Panc1 (cell line): ENCODE results near the gene FIBP. TPM values are rescaled to one million over a fixed set of nuclear protein-coding genes. Genes with fewer than 3 reads are reported as not detected.

ENCODE experiments used
- ATAC-seq: fragments of 200-7000 bp; cut with Tn5 transposase; 2 replicates; pipeline ENCODE4 v1.9.1; 2020; ENCODE audit warnings: mild to moderate bottlenecking, moderate library complexity
- BruUV-seq: library from RNA; stranded (reverse); fragments of 400-500 nt; replicated peaks from 2 replicates; lab custom pipeline; 2021; lab: Mats Ljungman, UMichigan
- CTCF ChIA-PET: fragments of 300-600 bp; sonication (Branson Sonifier 250); formaldehyde crosslinking; loops from one replicate; lab custom pipeline; 2022; ENCODE audit warnings: antibody characterized with exemption; lab: Charles Lee
- POLR2A ChIA-PET: fragments of 300-600 bp; sonication (Branson Sonifier 250); formaldehyde crosslinking; loops from one replicate; lab custom pipeline; 2022; ENCODE audit warnings: antibody characterized with exemption; lab: Charles Lee
- DNase-seq: peaks from one replicate; pipeline ENCODE4 v3.0.0-alpha.2; 2010; ENCODE audit warnings: low read depth, low spot score
- H3K27ac ChIP-seq: 2 replicates; pipeline ENCODE4 v1.5.1; 2011; ENCODE audit warnings: mild to moderate bottlenecking, low read length, inconsistent platforms
- H3K27me3 ChIP-seq: fragments of 200-500 bp; sonication (Bioruptor generic); 2 replicates; pipeline ENCODE4 v1.6.0; 2014; ENCODE audit warnings: low read length, inconsistent platforms; ENCODE audit not compliant: control insufficient read depth, insufficient read depth
- H3K36me3 ChIP-seq: fragments of 200-500 bp; sonication (Bioruptor generic); 2 replicates; pipeline ENCODE4 v1.5.1; 2014; ENCODE audit warnings: inconsistent platforms, mild to moderate bottlenecking, low read length, moderate library complexity; ENCODE audit not compliant: control insufficient read depth, insufficient read depth
- H3K4me1 ChIP-seq: 2 replicates; pipeline ENCODE4 v1.5.1; 2011; ENCODE audit warnings: inconsistent platforms, mild to moderate bottlenecking, low read length, moderate library complexity; ENCODE audit not compliant: control insufficient read depth, insufficient read depth
- H3K4me3 ChIP-seq, 2 experiments: 2 replicates each; pipeline ENCODE4 v1.5.1; 2011 to 2012; ENCODE audit warnings: low read depth in 2 of 2, low read length in 2 of 2, mild to moderate bottlenecking in 2 of 2, inconsistent platforms in 1 of 2, moderate library complexity in 1 of 2
- H3K9me3 ChIP-seq: fragments of 200-500 bp; sonication (Bioruptor generic); 2 replicates; pipeline ENCODE4 v1.5.1; 2014; ENCODE audit warnings: low read depth, mild to moderate bottlenecking, inconsistent platforms, low read length, moderate library complexity; ENCODE audit not compliant: control insufficient read depth, insufficient read depth
- CTCF ChIP-seq: fragments of 450-650 bp; IDR thresholded peaks from 2 replicates; pipeline ENCODE4 v1.5.1; 2017; ENCODE audit warnings: mild to moderate bottlenecking
- POLR2AphosphoS5 ChIP-seq: IDR thresholded peaks from 2 replicates; pipeline ENCODE4 v1.6.1; 2012; ENCODE audit warnings: mild to moderate bottlenecking, low read depth, low read length, moderate library complexity
- REST ChIP-seq, 2 experiments: IDR thresholded peaks; 2 replicates each; pipeline ENCODE4 v1.6.1; 2011 to 2012; ENCODE audit warnings: low read depth in 2 of 2, control low read depth in 1 of 2, low read length in 1 of 2, mild to moderate bottlenecking in 1 of 2, moderate library complexity in 1 of 2; ENCODE audit not compliant: insufficient read depth in 1 of 2
- SIN3A ChIP-seq: IDR thresholded peaks from 2 replicates; pipeline ENCODE4 v1.6.1; 2012; ENCODE audit warnings: low read depth, mild to moderate bottlenecking, low read length, moderate library complexity, borderline replicate concordance; ENCODE audit not compliant: insufficient read depth
- TCF7L2 ChIP-seq: IDR thresholded peaks from 2 replicates; pipeline ENCODE4 v1.6.1; 2011; ENCODE audit warnings: mild to moderate bottlenecking, low read depth, low read length, inconsistent platforms
- in situ Hi-C: cut with HindIII; loops from 2 replicates; pipeline ENCODE4 v1.10.0; 2016; ENCODE audit warnings: low sequenced_read_pairs, low pct_unique_long_range_greater_than_20kb
- intact Hi-C: fragments of 100-400 bp; cut with micrococcal nuclease; formaldehyde crosslinking; loops from one replicate; pipeline ENCODE4 v1.10.0; 2022; ENCODE audit not compliant: unreplicated experiment
- total RNA-seq: library from RNA; stranded (reverse); gene quantifications from one replicate; pipeline ENCODE4 v1.2.1, GENCODE V29; 2021; ENCODE audit not compliant: unreplicated experiment

FIBP gene
- total RNA-seq, 1 experiment from 2014 or later, result 105 TPM

- peaks cover 3% of the 10 kb centered on the region; the same call in 1 of the 2 replicates for H3K36me3 ChIP-seq
- no peak for ATAC-seq
- BruUV-seq, result no TSS peak
- ChIA-PET CTCF (interaction anchor here (0.9 kb wide), 1 partner anchor 37 kb away, joined by 3 read pairs; no protein-coding TSS in a partner anchor), POLR2A (interaction anchor here (0.6 kb wide), 3 partner anchors 36 to 95 kb away, joined by 3 to 8 read pairs (median 7); no protein-coding TSS in a partner anchor)
- intact Hi-C loops, result no loop called here
- in situ Hi-C loops, result no loop called here
- TF ChIP-seq SIN3A (no peak), TCF7L2 (no peak), REST (IDR thresholded peaks at IDR 0.05; ENCODE audit: insufficient read depth in 1 of 2, low read depth in 2 of 2, low read length in 1 of 2) (no peak), CTCF (no peak), POLR2AphosphoS5 (no peak)
- H3K9me3 ChIP-seq, result no peaks in the 10 kb centered on the region
- peaks cover 26% of the 10 kb centered on the region for H3K4me1 ChIP-seq
- no peak overlapping the region for H3K4me3 ChIP-seq
- DNase-seq, result no peak
- H3K27ac ChIP-seq, result no peak overlapping the region
- no peaks in the 10 kb centered on the region for H3K27me3 ChIP-seq
Measured at GRCh38 chr11:65922565-65922964, 34.3 kb upstream of the FIBP start.

GRCh38 chr11:65921876-65922275 is 33.6 kb upstream of the FIBP start:
- 0 out of 2 replicates have a peak overlapping the region, but pooled peaks have one; percentile 6 for H3K27ac ChIP-seq
- CTCF ChIA-PET, result interaction anchor here (0.6 kb wide), 1 partner anchor 63 kb away, joined by 3 read pairs; no protein-coding TSS in a partner anchor
- no TSS peak for BruUV-seq
- ATAC-seq, result no peak
- POLR2A ChIA-PET, result no interaction called here
- in situ Hi-C loops (no loop called here), intact Hi-C loops (no loop called here)
- H3K4me3 ChIP-seq, result no peak overlapping the region
- H3K27me3 ChIP-seq, result no peaks in the 10 kb centered on the region
- TF ChIP-seq CTCF, result no peak
- no peak for TF ChIP-seq SIN3A
- TF ChIP-seq TCF7L2, result no peak
- TF ChIP-seq POLR2AphosphoS5, result no peak
- no peak for TF ChIP-seq REST (IDR thresholded peaks at IDR 0.05; ENCODE audit: insufficient read depth in 1 of 2, low read depth in 2 of 2, low read length in 1 of 2)
- no peak for DNase-seq
- H3K9me3 ChIP-seq, result no peaks in the 10 kb centered on the region
- H3K4me1 ChIP-seq, result peaks cover 33% of the 10 kb centered on the region
- H3K36me3 ChIP-seq, result peaks cover 3% of the 10 kb centered on the region; the same call in 1 of the 2 replicates
